Activated naive CD4-positive, alpha-beta T cell treated with anti-CD3 and anti-CD28 coated beads, Interleukin-2, amount 50 U/mL, for 24 hours (primary cell): Measurements from ENCODE around the gene ALKBH3.
A peak's percentile ranks its signal among the peaks of the same experiment; 100 is the strongest.

Experiments
- H3K27ac Mint-ChIP-seq: one replicate; pipeline ENCODE4 v1.8.0; 2021; ENCODE audit warnings: mild to moderate bottlenecking, mixed read lengths
- H3K27me3 Mint-ChIP-seq: one replicate; pipeline ENCODE4 v1.8.0; 2021; ENCODE audit warnings: mixed read lengths
- H3K36me3 Mint-ChIP-seq: one replicate; pipeline ENCODE4 v1.8.0; 2021; ENCODE audit warnings: mixed read lengths
- H3K4me1 Mint-ChIP-seq: one replicate; pipeline ENCODE4 v1.8.0; 2021; ENCODE audit warnings: mixed read lengths
- H3K4me3 Mint-ChIP-seq: one replicate; pipeline ENCODE4 v1.8.0; 2021; ENCODE audit warnings: mild to moderate bottlenecking, mixed read lengths
- H3K9me3 Mint-ChIP-seq: one replicate; pipeline ENCODE4 v1.8.0; 2021; ENCODE audit warnings: mixed read lengths

The ALKBH3 gene

DNA sequence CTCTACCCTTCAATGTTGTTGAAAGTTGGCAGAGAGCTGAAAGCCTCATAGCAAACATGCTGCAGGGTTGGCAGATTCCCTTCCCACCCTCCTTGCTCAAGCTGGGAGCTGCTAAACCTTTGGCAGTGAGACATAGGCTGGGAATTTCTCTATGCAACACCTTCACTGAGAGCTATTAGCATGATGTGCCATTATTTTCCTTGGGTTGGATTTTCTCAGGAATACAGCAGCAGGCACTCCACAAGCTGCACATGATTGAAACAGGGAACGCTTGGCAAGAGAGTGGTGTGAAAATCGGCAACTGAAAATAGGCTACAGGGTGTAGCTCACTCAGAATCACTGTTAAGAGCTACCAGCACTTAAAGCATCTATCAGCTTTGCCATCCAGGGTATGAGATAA is 9.6 kb upstream of the ALKBH3 start:
- H3K27me3 Mint-ChIP-seq, result peaks cover 7% of the 10 kb centered on the region

DNA sequence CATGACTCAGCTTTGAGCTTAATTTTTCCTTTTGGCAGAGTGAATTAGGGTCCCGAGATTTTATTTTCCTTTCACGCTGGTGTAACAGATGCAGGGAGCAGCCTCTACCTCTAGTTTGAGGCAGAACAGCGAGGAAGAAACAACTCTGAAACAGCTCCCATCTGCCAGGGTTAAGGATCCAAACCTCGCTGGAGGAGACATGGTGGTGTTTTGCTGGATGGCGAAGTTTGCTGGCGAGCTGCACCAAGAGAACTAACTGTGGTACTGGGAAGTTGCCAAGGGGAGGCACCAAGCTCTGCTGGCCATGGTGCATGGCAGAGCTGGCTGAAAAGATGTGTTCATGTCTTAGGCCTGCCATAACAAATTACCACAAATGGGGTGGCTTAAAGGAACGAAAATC is 7.6 kb upstream of the ALKBH3 start:
- Mint-ChIP-seq H3K27me3 (peaks cover 12% of the 10 kb centered on the region), H3K4me1 (peaks cover 17% of the 10 kb centered on the region), H3K36me3 (no peaks in the 10 kb centered on the region), H3K9me3 (no peaks in the 10 kb centered on the region), H3K4me3 (no peak overlapping the region), H3K27ac (no peak overlapping the region)

More for the DNA sequence above, 9.6 kb upstream of the ALKBH3 start:
- H3K9me3 Mint-ChIP-seq, result peaks cover 4% of the 10 kb centered on the region
- peaks cover 24% of the 10 kb centered on the region for H3K4me1 Mint-ChIP-seq
- no peaks in the 10 kb centered on the region for H3K36me3 Mint-ChIP-seq
- no peak overlapping the region for H3K4me3 Mint-ChIP-seq
- no peak overlapping the region for H3K27ac Mint-ChIP-seq

DNA sequence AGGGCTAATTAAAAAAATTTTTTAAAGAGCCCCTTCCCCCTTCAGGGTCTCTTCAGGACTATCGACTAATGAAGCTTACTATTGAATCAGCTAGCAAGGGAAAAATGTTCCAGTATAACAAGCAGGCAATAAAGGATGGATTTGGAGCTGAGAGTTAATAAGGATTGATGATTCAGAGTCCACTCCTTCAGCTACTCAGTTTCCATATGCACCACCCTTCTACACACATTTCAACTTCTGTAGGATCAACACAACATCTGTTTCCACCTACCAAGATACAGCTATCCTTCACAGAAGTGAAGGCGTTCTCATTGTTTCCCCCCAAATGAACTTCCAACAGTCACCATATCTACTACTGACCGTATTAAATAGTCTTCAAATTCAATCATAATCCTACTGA is 6.6 kb upstream of the ALKBH3 start:
- Mint-ChIP-seq H3K27ac (no peak overlapping the region), H3K36me3 (no peaks in the 10 kb centered on the region), H3K9me3 (no peaks in the 10 kb centered on the region), H3K4me1 (peaks cover 8% of the 10 kb centered on the region), H3K27me3 (peaks cover 12% of the 10 kb centered on the region), H3K4me3 (no peak overlapping the region)

DNA sequence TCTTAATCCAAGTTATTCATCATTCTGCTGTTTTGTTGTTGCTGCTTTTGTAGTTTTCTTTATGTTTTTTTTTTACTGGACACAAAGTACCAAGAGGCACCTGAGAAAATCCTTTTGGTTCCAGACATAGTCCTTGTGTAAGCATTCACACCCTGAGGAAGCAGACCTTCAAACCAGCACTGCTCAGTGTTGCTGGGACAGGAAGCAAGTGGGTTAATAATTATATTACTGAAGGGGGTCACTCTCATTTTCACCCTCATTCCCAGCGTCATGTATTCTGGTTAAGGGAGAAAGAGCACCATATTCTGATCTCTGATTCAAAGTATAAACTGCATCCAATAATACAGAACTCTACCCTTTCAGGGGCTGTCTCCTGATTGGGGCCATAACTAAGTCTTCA is 5.9 kb upstream of the ALKBH3 start:
- Mint-ChIP-seq H3K27me3 (peaks cover 12% of the 10 kb centered on the region), H3K9me3 (no peaks in the 10 kb centered on the region), H3K27ac (no peak overlapping the region), H3K36me3 (no peaks in the 10 kb centered on the region), H3K4me1 (peaks cover 1% of the 10 kb centered on the region), H3K4me3 (no peak overlapping the region)

DNA sequence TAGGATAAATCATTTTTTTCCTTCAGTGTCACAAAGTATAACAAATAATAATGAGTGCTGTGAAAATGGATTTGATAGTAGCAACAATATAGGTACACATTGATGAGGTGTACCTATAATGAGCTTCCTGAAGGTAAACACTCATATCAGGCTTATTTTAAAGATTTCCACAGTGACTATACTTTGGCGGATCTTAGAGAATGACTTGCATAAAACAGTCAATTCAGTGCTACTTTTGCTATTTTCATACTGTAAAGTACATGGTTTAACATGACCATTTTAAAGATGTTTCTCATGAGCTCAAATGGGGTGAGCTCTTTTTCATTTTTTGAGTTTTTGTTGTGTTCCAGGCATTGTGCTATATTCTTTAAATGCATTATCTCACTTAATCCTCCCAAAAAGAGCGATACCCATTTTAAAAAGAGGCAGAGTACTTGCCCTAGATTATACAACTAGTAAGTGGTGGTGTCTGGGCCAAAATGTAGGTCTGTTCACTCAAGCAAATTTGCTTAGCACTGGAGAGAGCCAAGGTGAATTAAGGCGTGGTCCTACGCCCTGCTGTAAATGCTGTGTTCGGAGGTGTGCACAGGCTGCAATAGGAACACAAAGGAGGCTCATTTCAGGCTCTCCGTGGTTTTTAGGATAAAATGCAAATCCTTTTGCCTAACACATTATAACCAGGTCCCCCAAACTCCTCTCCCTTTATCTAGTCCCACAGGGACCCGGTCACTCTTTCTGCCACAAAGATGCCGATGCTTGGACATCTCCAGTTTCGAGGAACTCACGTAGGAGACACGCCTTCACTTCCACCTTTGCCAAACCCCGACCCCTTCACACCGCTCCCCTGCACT is 617 bp upstream of the ALKBH3 start:
- peaks cover 25% of the 10 kb centered on the region for H3K4me1 Mint-ChIP-seq
- H3K4me3 Mint-ChIP-seq, result peak overlapping the region; percentile 89
- H3K27me3 Mint-ChIP-seq, result peaks cover 5% of the 10 kb centered on the region
- peaks cover 10% of the 10 kb centered on the region for H3K36me3 Mint-ChIP-seq
- H3K27ac Mint-ChIP-seq, result peak overlapping the region; percentile 68
- H3K9me3 Mint-ChIP-seq, result no peaks in the 10 kb centered on the region

DNA sequence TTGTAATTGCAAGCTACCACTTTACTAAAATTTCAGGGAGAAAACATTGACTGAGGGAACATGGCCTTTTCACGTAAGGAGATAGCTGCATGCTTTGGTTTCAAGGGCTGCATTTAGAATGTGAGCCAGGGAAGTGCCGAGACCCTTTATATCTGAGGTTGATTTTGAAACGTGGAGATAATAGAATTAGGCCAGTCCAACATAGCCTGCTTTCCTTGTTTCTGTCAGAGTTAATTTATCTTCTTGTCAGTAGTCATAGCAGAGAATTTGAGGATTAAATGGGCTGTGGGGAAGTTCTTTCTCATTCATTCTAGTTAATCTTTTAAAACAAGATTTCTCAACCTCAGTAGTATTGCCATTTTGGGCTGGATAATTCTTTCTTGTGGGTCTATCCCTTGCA is 12.2 kb downstream of the ALKBH3 start:
- no peak overlapping the region for H3K27ac Mint-ChIP-seq
- H3K4me1 Mint-ChIP-seq, result peaks cover 8% of the 10 kb centered on the region
- no peaks in the 10 kb centered on the region for H3K9me3 Mint-ChIP-seq
- H3K4me3 Mint-ChIP-seq, result no peak overlapping the region
- no peaks in the 10 kb centered on the region for H3K27me3 Mint-ChIP-seq
- peaks cover 26% of the 10 kb centered on the region for H3K36me3 Mint-ChIP-seq

DNA sequence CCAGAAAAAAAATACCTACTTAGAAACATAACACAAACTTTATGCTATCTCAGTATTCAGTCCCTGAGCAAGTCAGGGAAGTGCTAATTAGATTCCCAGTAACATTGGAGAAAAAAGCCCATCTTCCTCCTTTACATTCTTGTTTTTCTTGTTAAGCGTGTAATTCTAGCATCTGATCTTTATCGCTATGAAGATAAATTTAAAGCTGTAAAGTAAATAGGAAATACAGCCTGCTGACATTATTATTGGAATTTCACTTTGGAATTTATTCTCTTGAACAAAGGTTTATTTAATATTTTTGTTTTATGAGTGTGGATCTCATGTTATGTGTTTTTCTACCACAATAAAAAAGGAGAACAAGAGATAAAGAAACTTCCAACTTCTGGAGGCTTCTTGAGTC is 13.9 kb downstream of the ALKBH3 start:
- Mint-ChIP-seq H3K27me3 (no peaks in the 10 kb centered on the region), H3K36me3 (peaks cover 37% of the 10 kb centered on the region), H3K9me3 (no peaks in the 10 kb centered on the region), H3K4me1 (peaks cover 8% of the 10 kb centered on the region), H3K27ac (no peak overlapping the region), H3K4me3 (no peak overlapping the region)

DNA sequence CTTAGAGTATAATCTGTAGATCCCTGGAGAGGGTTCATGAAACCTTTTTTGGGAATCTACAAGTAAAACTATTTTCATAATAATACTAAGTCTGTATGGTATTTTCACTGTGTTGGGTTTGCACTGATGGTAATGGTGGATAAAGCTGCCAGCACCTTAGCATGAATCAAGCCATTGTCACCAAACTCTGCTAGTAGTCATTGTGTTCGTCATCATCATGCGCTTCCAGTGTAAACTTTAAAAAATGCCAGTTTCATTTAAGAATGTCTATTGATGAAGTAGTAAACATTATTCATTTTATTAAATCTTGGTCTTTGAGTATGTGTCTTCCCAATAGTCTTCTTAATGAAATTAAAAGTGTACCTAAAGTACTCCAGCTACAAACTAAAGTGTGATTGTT is 15.0 kb downstream of the ALKBH3 start:
- H3K36me3 Mint-ChIP-seq, result peaks cover 37% of the 10 kb centered on the region
- H3K4me3 Mint-ChIP-seq, result no peak overlapping the region
- H3K4me1 Mint-ChIP-seq, result peaks cover 4% of the 10 kb centered on the region
- H3K9me3 Mint-ChIP-seq, result no peaks in the 10 kb centered on the region
- no peak overlapping the region for H3K27ac Mint-ChIP-seq
- H3K27me3 Mint-ChIP-seq, result no peaks in the 10 kb centered on the region

DNA sequence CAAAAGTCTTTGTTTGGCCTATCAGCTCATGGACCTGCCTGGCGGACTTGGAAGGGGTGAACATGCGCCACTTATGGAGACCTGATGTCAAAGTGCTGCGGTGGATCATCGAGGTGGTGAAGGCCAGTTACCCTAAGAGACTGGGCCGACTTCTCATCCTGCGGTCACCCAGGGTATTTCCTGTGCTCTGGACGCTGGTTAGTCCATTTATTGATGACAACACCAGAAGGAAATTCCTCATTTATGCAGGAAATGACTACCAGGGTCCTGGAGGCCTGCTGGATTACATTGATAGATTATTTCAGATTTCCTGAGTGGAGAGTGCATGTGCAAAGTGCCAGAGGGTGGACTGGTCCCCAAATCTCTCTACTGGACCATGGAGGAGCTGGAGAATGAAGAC is 17.9 kb downstream of the ALKBH3 start:
- Mint-ChIP-seq H3K27ac (no peak overlapping the region), H3K36me3 (peaks cover 34% of the 10 kb centered on the region), H3K4me1 (peaks cover 2% of the 10 kb centered on the region), H3K4me3 (no peak overlapping the region), H3K27me3 (no peaks in the 10 kb centered on the region), H3K9me3 (no peaks in the 10 kb centered on the region)

DNA sequence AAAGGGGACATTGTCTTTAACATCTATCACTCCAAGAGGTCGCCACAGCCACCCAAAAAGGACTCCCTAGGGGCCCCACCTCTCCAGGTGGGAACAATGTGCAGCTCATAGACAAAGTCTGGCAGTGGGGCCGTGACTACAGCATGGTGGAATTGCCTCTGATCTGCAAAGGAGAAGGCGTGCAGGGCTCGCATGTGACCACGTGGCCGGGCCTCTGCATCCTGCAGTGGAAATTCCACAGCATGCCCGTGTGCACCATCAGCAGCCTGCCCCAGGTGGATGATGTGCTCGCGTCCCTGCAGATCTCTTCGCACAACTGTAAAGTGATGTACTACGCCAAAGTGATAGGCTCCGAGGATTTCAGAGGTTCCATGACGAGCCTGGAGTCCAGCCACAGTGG is 18.5 kb downstream of the ALKBH3 start:
- H3K27me3 Mint-ChIP-seq, result no peaks in the 10 kb centered on the region
- H3K4me3 Mint-ChIP-seq, result no peak overlapping the region
- H3K4me1 Mint-ChIP-seq, result peaks cover 7% of the 10 kb centered on the region
- no peak overlapping the region for H3K27ac Mint-ChIP-seq
- peaks cover 36% of the 10 kb centered on the region for H3K36me3 Mint-ChIP-seq
- no peaks in the 10 kb centered on the region for H3K9me3 Mint-ChIP-seq

DNA sequence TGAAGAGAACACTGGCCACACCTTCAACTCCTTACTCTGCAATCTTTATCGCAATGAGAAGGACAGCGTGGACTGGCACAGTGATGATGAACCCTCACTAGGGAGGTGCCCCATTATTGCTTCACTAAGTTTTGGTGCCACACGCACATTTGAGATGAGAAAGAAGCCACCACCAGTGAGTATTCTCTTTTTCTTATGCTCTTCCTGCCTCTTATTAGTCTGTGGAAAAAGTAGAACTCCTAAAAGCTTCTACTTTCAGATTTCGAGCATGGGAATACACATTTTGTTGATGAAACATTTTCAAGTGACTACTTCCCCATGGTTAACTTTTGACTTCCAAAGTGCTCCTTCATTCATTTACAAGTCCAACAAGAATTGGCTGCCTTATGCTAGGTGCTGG is 20.9 kb downstream of the ALKBH3 start:
- Mint-ChIP-seq H3K27me3 (no peaks in the 10 kb centered on the region), H3K4me3 (no peak overlapping the region), H3K4me1 (peaks cover 17% of the 10 kb centered on the region), H3K27ac (no peak overlapping the region), H3K36me3 (peaks cover 30% of the 10 kb centered on the region), H3K9me3 (no peaks in the 10 kb centered on the region)

DNA sequence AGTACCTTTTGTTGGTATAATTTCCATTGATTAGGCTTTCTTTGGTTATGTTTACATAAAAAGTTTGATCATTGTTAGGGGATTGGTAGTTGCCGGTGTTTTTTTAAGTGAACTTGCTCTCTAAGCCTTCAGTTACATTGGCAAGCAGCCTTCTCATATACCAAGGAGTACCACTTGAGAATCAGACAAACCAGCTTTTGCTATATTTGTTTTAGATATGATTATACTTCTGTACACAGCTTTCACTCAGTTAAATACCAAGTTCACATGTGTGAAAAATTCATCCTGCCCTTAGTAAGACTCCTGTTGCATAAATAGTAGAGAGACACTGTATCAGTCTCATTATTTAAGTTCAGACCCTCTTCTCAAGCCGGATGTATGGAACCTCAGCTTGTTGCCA is 22.4 kb downstream of the ALKBH3 start:
- no peaks in the 10 kb centered on the region for H3K9me3 Mint-ChIP-seq
- H3K27ac Mint-ChIP-seq, result no peak overlapping the region
- H3K36me3 Mint-ChIP-seq, result peaks cover 29% of the 10 kb centered on the region
- no peak overlapping the region for H3K4me3 Mint-ChIP-seq
- peaks cover 31% of the 10 kb centered on the region for H3K4me1 Mint-ChIP-seq
- H3K27me3 Mint-ChIP-seq, result no peaks in the 10 kb centered on the region

DNA sequence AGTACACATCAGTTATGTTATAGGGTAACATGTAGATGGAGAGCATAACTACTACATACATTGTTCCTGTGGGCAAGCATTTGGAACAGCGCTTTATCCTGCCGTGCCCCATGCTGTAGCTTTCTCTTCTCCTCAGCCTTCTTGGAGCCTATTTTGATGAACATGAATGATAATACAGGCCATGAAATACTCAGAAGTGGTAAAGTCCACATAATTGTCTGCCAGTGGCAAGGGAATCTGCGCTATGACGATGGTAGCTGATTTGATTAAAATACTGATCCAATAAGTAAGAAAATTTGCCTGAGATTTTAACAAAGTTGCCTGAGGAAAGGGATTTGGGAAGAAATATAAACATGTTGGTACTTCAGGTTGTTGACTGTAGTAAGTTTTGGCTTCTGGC is 23.3 kb downstream of the ALKBH3 start:
- Mint-ChIP-seq H3K27me3 (no peaks in the 10 kb centered on the region), H3K4me3 (no peak overlapping the region), H3K9me3 (no peaks in the 10 kb centered on the region), H3K36me3 (peaks cover 25% of the 10 kb centered on the region), H3K4me1 (peaks cover 33% of the 10 kb centered on the region), H3K27ac (no peak overlapping the region)

DNA sequence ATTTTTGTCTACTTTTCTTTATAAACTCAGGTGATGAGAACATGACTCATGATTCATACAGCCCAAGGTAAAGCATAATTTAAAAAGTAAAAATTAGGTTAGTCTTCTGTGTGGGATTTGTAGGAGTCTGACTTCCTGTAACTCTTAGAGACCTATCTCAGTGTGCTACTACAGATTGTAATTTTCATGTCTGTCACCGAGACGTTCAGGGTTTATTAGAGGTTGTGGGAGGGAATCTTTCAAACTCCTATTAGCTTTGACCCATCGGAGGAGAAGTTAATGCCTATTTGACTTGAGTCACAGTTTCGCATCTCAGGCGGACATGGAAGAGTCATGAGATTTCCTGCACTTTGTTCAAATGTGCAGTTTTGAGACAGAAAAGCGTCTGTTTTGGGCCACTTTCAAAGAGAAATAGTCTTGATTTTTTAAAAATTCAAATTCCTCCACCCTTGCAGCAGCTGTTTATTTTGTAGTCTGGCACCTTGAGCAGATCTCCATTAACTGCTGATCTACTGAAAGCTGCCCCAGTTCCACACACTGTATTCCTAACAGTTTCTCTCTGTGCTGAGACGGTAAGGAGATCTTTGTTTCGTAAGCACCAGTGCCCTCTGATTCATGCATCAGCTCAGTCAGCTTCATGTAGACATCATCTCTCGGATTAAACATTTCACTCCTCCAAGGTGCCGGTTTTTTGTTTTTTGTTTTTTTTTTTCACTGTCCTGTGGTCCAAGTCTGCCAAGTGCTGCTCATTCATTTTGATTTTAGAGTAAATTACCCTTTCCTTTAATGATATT is 24.3 kb downstream of the ALKBH3 start:
- no peaks in the 10 kb centered on the region for H3K27me3 Mint-ChIP-seq
- H3K4me3 Mint-ChIP-seq, result no peak overlapping the region
- H3K4me1 Mint-ChIP-seq, result peaks cover 33% of the 10 kb centered on the region
- H3K36me3 Mint-ChIP-seq, result peaks cover 24% of the 10 kb centered on the region
- no peak overlapping the region for H3K27ac Mint-ChIP-seq
- no peaks in the 10 kb centered on the region for H3K9me3 Mint-ChIP-seq

DNA sequence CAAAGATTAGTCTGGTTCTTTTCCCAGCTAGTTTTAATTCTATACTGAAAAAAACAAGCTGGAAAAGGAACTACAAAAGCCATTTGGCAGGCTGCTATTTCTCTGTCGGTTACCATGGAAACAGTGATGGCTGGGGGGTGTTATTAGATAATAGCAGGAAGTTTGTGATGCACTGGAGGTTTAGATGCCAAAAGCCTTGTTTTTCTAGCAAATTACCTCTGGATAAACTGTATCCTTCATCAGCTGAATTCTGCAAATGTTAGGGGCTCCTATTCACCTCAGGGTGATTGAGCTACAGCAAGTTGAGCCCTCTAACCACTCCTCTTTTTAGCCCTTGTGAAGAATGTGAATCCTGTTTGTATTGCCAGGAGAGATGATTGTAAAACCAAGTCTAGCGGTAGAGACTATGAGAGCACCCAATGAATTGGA is 25.2 kb downstream of the ALKBH3 start:
- Mint-ChIP-seq H3K27ac (no peak overlapping the region), H3K36me3 (peaks cover 28% of the 10 kb centered on the region), H3K9me3 (no peaks in the 10 kb centered on the region), H3K27me3 (no peaks in the 10 kb centered on the region), H3K4me1 (peaks cover 33% of the 10 kb centered on the region), H3K4me3 (no peak overlapping the region)
